Measurements from ENCODE around the gene CNTNAP4. TPM values are rescaled to one million over a fixed set of nuclear protein-coding genes. Genes with fewer than 3 reads are reported as not detected.

CNTNAP4 gene
- polyA plus RNA-seq, 4 donors = 0.14 to 0.51 (median 0.24) TPM

- DNase-seq (ENCODE audit: low read depth in 4 of 4, low spot score in 2 of 4) = no peak
Observed at GRCh38 chr16:76571755-76572154, 294.6 kb downstream of the CNTNAP4 start.

- no peak for DNase-seq (ENCODE audit: low read depth in 4 of 4, low spot score in 2 of 4)
Observed at GRCh38 chr16:76573281-76573680, 296.1 kb downstream of the CNTNAP4 start.

DNA sequence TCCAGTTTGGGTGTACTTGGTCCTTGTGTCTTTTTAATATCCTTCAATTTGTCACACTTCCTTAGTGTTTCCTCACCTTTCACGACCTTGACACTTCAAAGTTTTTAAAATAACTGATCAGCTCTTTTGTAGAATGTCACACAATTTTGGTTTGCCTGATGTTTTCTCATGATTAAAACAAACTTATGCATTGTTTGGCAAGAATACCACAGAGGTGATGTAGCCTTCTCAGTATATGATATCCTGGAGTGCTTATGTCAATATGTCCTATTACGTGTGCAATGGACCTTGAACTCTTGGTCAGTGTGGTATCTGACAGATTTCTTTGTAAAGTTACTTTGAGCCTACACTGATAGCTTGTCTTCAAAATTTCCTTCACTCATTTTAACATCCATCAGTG lies 297.4 kb downstream of the CNTNAP4 start:
- no peak for DNase-seq (ENCODE audit: low read depth in 4 of 4, low spot score in 2 of 4)

- no peak for DNase-seq (ENCODE audit: low read depth in 4 of 4, low spot score in 2 of 4)
Observed at GRCh38 chr16:76576526-76576925, 299.3 kb downstream of the CNTNAP4 start.

GRCh38 chr16:76577003-76577402 lies 299.8 kb downstream of the CNTNAP4 start:
- no peak for DNase-seq (ENCODE audit: low read depth in 4 of 4, low spot score in 2 of 4)

GRCh38 chr16:76579277-76579922 lies 302.2 kb downstream of the CNTNAP4 start:
- no peak for DNase-seq (ENCODE audit: low read depth in 4 of 4, low spot score in 2 of 4)

DNA sequence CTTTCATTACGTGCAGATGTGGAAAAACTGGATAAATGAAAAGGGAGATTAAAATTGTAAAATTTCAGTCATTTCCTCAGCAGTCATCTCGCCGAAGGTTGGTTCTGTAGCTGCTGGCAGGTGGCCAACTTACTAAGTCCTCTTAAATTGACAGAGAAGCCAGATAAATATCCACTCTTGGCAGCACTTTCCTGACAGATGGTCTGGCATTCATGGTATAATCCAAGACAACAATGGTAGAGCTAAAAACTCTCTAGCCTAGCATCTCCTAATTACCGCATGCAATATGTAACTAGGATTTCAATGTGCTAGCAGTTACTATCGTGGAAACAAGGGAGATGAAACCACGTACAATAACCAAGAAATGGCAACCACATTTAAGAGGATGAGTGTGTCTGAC lies 306.3 kb downstream of the CNTNAP4 start:
- no peak for DNase-seq (ENCODE audit: low read depth in 4 of 4, low spot score in 2 of 4)

- DNase-seq (ENCODE audit: low read depth in 4 of 4, low spot score in 2 of 4) = no peak
Observed at GRCh38 chr16:76583945-76584344, 306.7 kb downstream of the CNTNAP4 start.

DNA sequence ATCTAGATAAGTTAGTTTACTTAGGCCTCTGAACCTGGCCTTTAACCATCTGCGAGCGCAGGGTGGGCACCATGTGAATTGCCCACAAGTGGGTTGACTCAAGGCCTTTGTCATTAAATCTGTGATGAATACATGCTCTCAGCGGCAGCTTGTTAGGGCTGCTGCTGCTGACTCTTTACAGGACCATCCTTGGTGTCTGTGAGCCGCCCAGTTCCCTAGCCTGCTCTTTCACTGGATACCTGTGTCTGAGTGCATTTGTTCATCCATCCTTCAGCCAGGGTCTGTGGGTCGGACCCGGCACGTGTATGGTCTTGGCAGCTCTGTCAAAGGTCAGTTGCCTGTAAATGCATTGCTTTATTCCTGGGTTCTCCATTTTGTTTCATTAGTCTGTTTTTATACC lies 321.3 kb downstream of the CNTNAP4 start:
- no peak for DNase-seq (ENCODE audit: low read depth in 4 of 4, low spot score in 2 of 4)

DNA sequence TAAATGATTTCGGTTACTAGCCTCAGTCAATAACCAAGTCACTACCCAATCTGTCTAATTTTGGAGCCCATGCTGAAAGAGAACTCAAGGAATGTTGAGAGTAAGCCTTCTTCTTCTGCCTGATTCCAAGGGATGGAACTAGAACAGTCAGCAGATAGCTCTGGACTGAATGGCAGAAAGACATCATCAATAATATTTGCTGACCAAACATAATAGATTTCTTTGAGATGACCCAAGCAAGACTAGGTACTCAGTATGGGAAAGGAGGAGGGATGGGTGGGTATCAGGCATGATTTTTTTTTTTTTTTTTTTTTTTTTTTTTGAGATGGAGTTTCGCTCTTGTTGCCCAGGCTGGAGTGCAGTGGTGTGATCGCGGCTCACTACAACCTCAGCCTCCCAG lies 330.1 kb downstream of the CNTNAP4 start:
- DNase-seq (ENCODE audit: low read depth in 4 of 4, low spot score in 2 of 4) = no peak
